Measurements from ENCODE around the gene XRCC5.

DNA sequence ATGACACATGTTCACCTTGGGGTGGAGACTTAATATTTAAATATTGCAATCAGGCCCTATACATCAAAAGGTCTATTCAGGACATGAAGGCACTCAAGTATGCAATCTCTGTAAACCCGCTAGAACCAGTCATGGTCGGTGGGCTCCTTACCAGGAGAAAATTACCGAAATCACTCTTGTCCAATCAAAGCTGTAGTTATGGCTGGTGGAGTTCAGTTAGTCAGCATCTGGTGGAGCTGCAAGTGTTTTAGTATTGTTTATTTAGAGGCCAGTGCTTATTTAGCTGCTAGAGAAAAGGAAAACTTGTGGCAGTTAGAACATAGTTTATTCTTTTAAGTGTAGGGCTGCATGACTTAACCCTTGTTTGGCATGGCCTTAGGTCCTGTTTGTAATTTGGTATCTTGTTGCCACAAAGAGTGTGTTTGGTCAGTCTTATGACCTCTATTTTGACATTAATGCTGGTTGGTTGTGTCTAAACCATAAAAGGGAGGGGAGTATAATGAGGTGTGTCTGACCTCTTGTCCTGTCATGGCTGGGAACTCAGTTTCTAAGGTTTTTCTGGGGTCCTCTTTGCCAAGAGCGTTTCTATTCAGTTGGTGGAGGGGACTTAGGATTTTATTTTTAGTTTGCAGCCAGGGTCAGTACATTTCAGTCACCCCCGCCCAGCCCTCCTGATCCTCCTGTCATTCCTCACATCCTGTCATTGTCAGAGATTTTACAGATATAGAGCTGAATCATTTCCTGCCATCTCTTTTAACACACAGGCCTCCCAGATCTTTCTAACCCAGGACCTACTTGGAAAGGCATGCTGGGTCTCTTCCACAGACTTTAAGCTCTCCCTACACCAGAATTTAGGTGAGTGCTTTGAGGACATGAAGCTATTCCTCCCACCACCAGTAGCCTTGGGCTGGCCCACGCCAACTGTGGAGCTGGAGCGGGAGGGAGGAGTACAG is 108.1 kb downstream of the XRCC5 start:
- no peak for TF ChIP-seq CHD4 (IDR thresholded peaks at IDR 0.05)
- no peak for TF ChIP-seq RBBP5 (conservative IDR thresholded peaks at IDR 0.05)
- TF ChIP-seq POLR2A (IDR thresholded peaks at IDR 0.05; ENCODE audit: low read depth, low read length): no peak
- no peak for TF ChIP-seq RELA (IDR thresholded peaks at IDR 0.05; ENCODE audit: borderline replicate concordance, partially characterized antibody)
- TF ChIP-seq, protein P1, sequence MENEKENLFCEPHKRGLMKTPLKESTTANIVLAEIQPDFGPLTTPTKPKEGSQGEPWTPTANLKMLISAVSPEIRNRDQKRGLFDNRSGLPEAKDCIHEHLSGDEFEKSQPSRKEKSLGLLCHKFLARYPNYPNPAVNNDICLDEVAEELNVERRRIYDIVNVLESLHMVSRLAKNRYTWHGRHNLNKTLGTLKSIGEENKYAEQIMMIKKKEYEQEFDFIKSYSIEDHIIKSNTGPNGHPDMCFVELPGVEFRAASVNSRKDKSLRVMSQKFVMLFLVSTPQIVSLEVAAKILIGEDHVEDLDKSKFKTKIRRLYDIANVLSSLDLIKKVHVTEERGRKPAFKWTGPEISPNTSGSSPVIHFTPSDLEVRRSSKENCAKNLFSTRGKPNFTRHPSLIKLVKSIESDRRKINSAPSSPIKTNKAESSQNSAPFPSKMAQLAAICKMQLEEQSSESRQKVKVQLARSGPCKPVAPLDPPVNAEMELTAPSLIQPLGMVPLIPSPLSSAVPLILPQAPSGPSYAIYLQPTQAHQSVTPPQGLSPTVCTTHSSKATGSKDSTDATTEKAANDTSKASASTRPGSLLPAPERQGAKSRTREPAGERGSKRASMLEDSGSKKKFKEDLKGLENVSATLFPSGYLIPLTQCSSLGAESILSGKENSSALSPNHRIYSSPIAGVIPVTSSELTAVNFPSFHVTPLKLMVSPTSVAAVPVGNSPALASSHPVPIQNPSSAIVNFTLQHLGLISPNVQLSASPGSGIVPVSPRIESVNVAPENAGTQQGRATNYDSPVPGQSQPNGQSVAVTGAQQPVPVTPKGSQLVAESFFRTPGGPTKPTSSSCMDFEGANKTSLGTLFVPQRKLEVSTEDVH (IDR thresholded peaks at IDR 0.05; ENCODE audit: low read depth, partially characterized antibody): no peak

Measured in GM12878 (cell line).